HepG2 (cell line): ENCODE data around the gene XKR7. TPM values are rescaled to one million over a fixed set of nuclear protein-coding genes. Genes with fewer than 3 reads are reported as not detected.

Source experiments
- ADNP ChIP-seq: sonication (generic); formaldehyde crosslinking; IDR thresholded peaks from 2 replicates; pipeline ENCODE4 v1.4.0; 2020; ENCODE audit warnings: missing genetic modification reagents
- CEBPB ChIP-seq: IDR thresholded peaks from 2 replicates; pipeline ENCODE4 v1.6.1; 2011; ENCODE audit warnings: low read depth, low read length, improper control_type of control experiment, borderline replicate concordance
- EHMT2 ChIP-seq: fragments of 200-600 bp; sonication (generic); IDR thresholded peaks from 2 replicates; pipeline ENCODE4 v1.7.0; 2017; ENCODE audit warnings: antibody characterized with exemption, low read depth, low read length, borderline replicate concordance
- MATR3 ChIP-seq: sonication (generic); formaldehyde crosslinking; IDR thresholded peaks from 2 replicates; pipeline ENCODE4 v1.4.0; 2020; ENCODE audit warnings: missing genetic modification reagents
- MNT ChIP-seq: fragments of 450-650 bp; IDR thresholded peaks from 2 replicates; pipeline ENCODE4 v1.6.1; 2016
- PHB2 ChIP-seq: fragments of 450-650 bp; IDR thresholded peaks from 2 replicates; pipeline ENCODE4 v1.6.1; 2018; ENCODE audit not compliant: partially characterized antibody
- RELA ChIP-seq: sonication (generic); formaldehyde crosslinking; IDR thresholded peaks from 2 replicates; pipeline ENCODE4 v1.4.0; 2020; ENCODE audit warnings: missing genetic modification reagents
- TBX2 ChIP-seq: sonication (generic); formaldehyde crosslinking; IDR thresholded peaks from 2 replicates; pipeline ENCODE4 v1.5.0; 2020; ENCODE audit warnings: missing genetic modification reagents, mild to moderate bottlenecking, borderline replicate concordance
- TCF7 ChIP-seq: sonication (generic); IDR thresholded peaks from 2 replicates; pipeline ENCODE4 v1.6.1; 2016; ENCODE audit warnings: antibody characterized with exemption, low read depth
- ZBTB40 ChIP-seq, 2 experiments: fragments of 450-650 bp in 1 of 2; sonication (generic) in 1 of 2; formaldehyde crosslinking in 1 of 2; IDR thresholded peaks; 2 replicates each; pipeline versions ENCODE4 v1.6.1 to v1.8.0; 2016 to 2022; ENCODE audit warnings: antibody characterized with exemption in 1 of 2, mild to moderate bottlenecking in 1 of 2, missing genetic modification reagents in 1 of 2
- ZEB1 ChIP-seq: IDR thresholded peaks from 2 replicates; pipeline ENCODE4 v1.6.1; 2012; ENCODE audit warnings: mild to moderate bottlenecking, low read depth, inconsistent platforms; ENCODE audit not compliant: insufficient replicate concordance
- ZGPAT ChIP-seq: IDR thresholded peaks from 2 replicates; pipeline ENCODE4 v1.6.1; 2016; ENCODE audit warnings: mild to moderate bottlenecking
- ZMAT5 ChIP-seq: sonication (generic); formaldehyde crosslinking; IDR thresholded peaks from 2 replicates; pipeline ENCODE4 v1.5.0; 2020; ENCODE audit warnings: mild to moderate bottlenecking, low read depth, missing genetic modification reagents, borderline replicate concordance
- ZNF121 ChIP-seq: sonication (generic); formaldehyde crosslinking; IDR thresholded peaks from 2 replicates; pipeline ENCODE4 v1.5.0; 2020; ENCODE audit warnings: mild to moderate bottlenecking, missing genetic modification reagents
- ZNF292 ChIP-seq: sonication (generic); formaldehyde crosslinking; IDR thresholded peaks from 2 replicates; pipeline ENCODE4 v1.8.1; 2022; ENCODE audit warnings: mild to moderate bottlenecking, low read depth, missing genetic modification reagents, borderline replicate concordance
- ZNF619 ChIP-seq: sonication (generic); formaldehyde crosslinking; IDR thresholded peaks from 2 replicates; pipeline ENCODE4 v1.4.0; 2020; ENCODE audit warnings: mild to moderate bottlenecking, missing genetic modification reagents
- polyA plus RNA-seq, 8 experiments: library from polyadenylated mRNA; depleted of rRNA in 3 of 8; stranded (reverse) in 7 of 8; unstranded in 1 of 8; fragments of >200 nt; fragmentation: Illumina TruSeq in 4 of 8; extraction: Trizol in 4 of 8; gene quantifications; 2 replicates each; pipeline versions ENCODE4 v1.2.1 to v1.2.3, GENCODE V29; 2011 to 2016; ENCODE audit warnings: low read depth in 4 of 8, missing spikeins in 1 of 8, mixed read lengths in 1 of 8; ENCODE audit not compliant: insufficient read depth in 1 of 8
- total RNA-seq, 5 experiments: library from RNA; depleted of rRNA; stranded (reverse); fragments of >200 nt; fragmentation: Illumina TruSeq; extraction: Trizol; gene quantifications; 2 replicates each; pipeline ENCODE4 v1.2.3, GENCODE V29; 2016; ENCODE audit warnings: low read depth in 1 of 5

Gene XKR7
- total and polyA plus RNA-seq, 2 of the 13 experiments (the other 11 are each of a cell fraction or from before 2014, with no cell fraction given): not detected

GRCh38 chr20:31951530-31952453, 16.2 kb upstream of the XKR7 start, which contains the start of gene PDRG1 (continued):
- TF ChIP-seq ZBTB40 (IDR thresholded peaks at IDR 0.05) (0 out of 2 replicates have a peak, but pooled peaks have one; percentile 20), ZBTB40 (CRISPR knock-in tag; IDR thresholded peaks at IDR 0.05) (peak; percentile 77), ZMAT5 (CRISPR knock-in tag) (peak; percentile 87; the same call in 1 of the 2 replicates), ZNF292 (CRISPR knock-in tag) (no peak; the same call in 1 of the 2 replicates), ZNF121 (no peak), TCF7 (no peak), CEBPB (no peak), RELA (CRISPR knock-in tag) (no peak; the same call in 1 of the 2 replicates), PHB2 (no peak), EHMT2 (no peak; the same call in 1 of the 2 replicates), ZGPAT (peak; percentile 94), ZNF619 (peak; percentile 98), MNT (no peak), TBX2 (CRISPR knock-in tag) (peak; percentile 84), ZEB1 (peak; percentile 75), MATR3 (CRISPR knock-in tag) (peak; percentile 76; the same call in 1 of the 2 replicates), ADNP (CRISPR knock-in tag) (no peak)
